ENCODE data around the gene NMRAL1. TPM values are rescaled to one million over a fixed set of nuclear protein-coding genes. Genes with fewer than 3 reads are reported as not detected.

The NMRAL1 gene
- total RNA-seq, 1 donor from 2014 or later, result 42.4 TPM

- ATAC-seq (ENCODE audit: low read depth) (no peak), DNase-seq (no peak)
- Mint-ChIP-seq H3K4me3 (no peak overlapping the region), H3K27ac (no peak overlapping the region), H3K36me3 (ENCODE audit: low read depth) (peaks cover 31% of the 10 kb centered on the region), H3K9me3 (no peaks in the 10 kb centered on the region), H3K4me1 (peaks cover 8% of the 10 kb centered on the region), H3K27me3 (no peaks in the 10 kb centered on the region)
- POLR2A ChIA-PET, result no interaction called here
- no peak for TF ChIP-seq CTCF (IDR thresholded peaks at IDR 0.05)
- CTCF ChIA-PET, result no interaction called here
- intact Hi-C loops (cut with micrococcal nuclease), result no loop called here
Observed at GRCh38 chr16:4468972-4469371, 5.5 kb downstream of the NMRAL1 start.

- H3K4me3 Mint-ChIP-seq, result no peak overlapping the region
- CTCF ChIA-PET, result no interaction called here
- no peak for DNase-seq
- H3K9me3 Mint-ChIP-seq, result no peaks in the 10 kb centered on the region
- no peak for ATAC-seq (ENCODE audit: low read depth)
- no peaks in the 10 kb centered on the region for H3K27me3 Mint-ChIP-seq
- TF ChIP-seq CTCF (IDR thresholded peaks at IDR 0.05), result no peak
- peaks cover 38% of the 10 kb centered on the region for H3K36me3 Mint-ChIP-seq (ENCODE audit: low read depth)
- no peak overlapping the region for H3K27ac Mint-ChIP-seq
- intact Hi-C loops (cut with micrococcal nuclease), result no loop called here
- H3K4me1 Mint-ChIP-seq, result peaks cover 1% of the 10 kb centered on the region
- POLR2A ChIA-PET, result no interaction called here
Observed at GRCh38 chr16:4467916-4468315, 6.5 kb downstream of the NMRAL1 start.

GRCh38 chr16:4465977-4466779 lies 8.2 kb downstream of the NMRAL1 start:
- no peak for ATAC-seq (ENCODE audit: low read depth)
- peaks cover 49% of the 10 kb centered on the region for H3K36me3 Mint-ChIP-seq (ENCODE audit: low read depth)

GRCh38 chr16:4463522-4464163 lies 10.8 kb downstream of the NMRAL1 start:
- no peak overlapping the region for H3K27ac Mint-ChIP-seq
- ATAC-seq (ENCODE audit: low read depth) (no peak), DNase-seq (no peak)
- no peak for TF ChIP-seq CTCF (IDR thresholded peaks at IDR 0.05)
- H3K9me3 Mint-ChIP-seq, result no peaks in the 10 kb centered on the region
- ChIA-PET POLR2A (no interaction called here), CTCF (no interaction called here)
- intact Hi-C loops (cut with micrococcal nuclease), result no loop called here
- H3K27me3 Mint-ChIP-seq, result no peaks in the 10 kb centered on the region
- no peaks in the 10 kb centered on the region for H3K4me1 Mint-ChIP-seq
- peaks cover 56% of the 10 kb centered on the region for H3K36me3 Mint-ChIP-seq (ENCODE audit: low read depth)
- H3K4me3 Mint-ChIP-seq, result no peak overlapping the region

More at GRCh38 chr16:4465977-4466779, 8.2 kb downstream of the NMRAL1 start:
- ChIA-PET CTCF (no interaction called here), POLR2A (interaction anchor here (0.8 kb wide), 1 partner anchor 8 kb away, joined by 3 read pairs; the partner anchor contains the start of gene NMRAL1)
- no peak for DNase-seq
- no peak overlapping the region for H3K4me3 Mint-ChIP-seq
- H3K9me3 Mint-ChIP-seq, result no peaks in the 10 kb centered on the region
- H3K4me1 Mint-ChIP-seq, result no peaks in the 10 kb centered on the region
- no peaks in the 10 kb centered on the region for H3K27me3 Mint-ChIP-seq
- intact Hi-C loops (cut with micrococcal nuclease), result no loop called here
- H3K27ac Mint-ChIP-seq, result no peak overlapping the region
- TF ChIP-seq CTCF (IDR thresholded peaks at IDR 0.05), result no peak

GRCh38 chr16:4461250-4462085 lies 13.0 kb downstream of the NMRAL1 start:
- TF ChIP-seq CTCF (IDR thresholded peaks at IDR 0.05), result no peak
- Mint-ChIP-seq H3K36me3 (ENCODE audit: low read depth) (peaks cover 63% of the 10 kb centered on the region), H3K4me1 (no peaks in the 10 kb centered on the region), H3K27me3 (no peaks in the 10 kb centered on the region), H3K27ac (no peak overlapping the region), H3K9me3 (no peaks in the 10 kb centered on the region), H3K4me3 (no peak overlapping the region)
- ChIA-PET CTCF (no interaction called here), POLR2A (no interaction called here)
- no peak for DNase-seq
- ATAC-seq (ENCODE audit: low read depth), result no peak
- intact Hi-C loops (cut with micrococcal nuclease), result no loop called here

Measured in activated B cell treated with CpG ODN at 0.5 μM for 24 hours (primary cell).